IMR-90 (cell line): ENCODE measurements around the gene MAP6. TPM values are rescaled to one million over a fixed set of nuclear protein-coding genes. Genes with fewer than 3 reads are reported as not detected.

ENCODE experiments used
- ATAC-seq: fragments of 200-7000 bp; cut with Tn5 transposase; 2 replicates; pipeline ENCODE4 v1.9.1; 2020; ENCODE audit warnings: low read depth, mild to moderate bottlenecking, moderate library complexity
- BruUV-seq: library from RNA; stranded (reverse); fragments of 400-500 nt; replicated peaks from 2 replicates; lab custom pipeline; 2021; lab: Mats Ljungman, UMichigan
- CTCF ChIA-PET: fragments of 300-600 bp; formaldehyde crosslinking; extraction: SDS; loops from one replicate; lab custom pipeline; 2021; ENCODE audit warnings: antibody characterized with exemption; lab: Yijun Ruan, JAX
- POLR2A ChIA-PET: fragments of 300-600 bp; sonication (Branson Sonifier 250); formaldehyde crosslinking; loops from one replicate; lab custom pipeline; 2022; ENCODE audit warnings: antibody characterized with exemption; ENCODE audit not compliant: unreplicated experiment; lab: Charles Lee
- DNase-seq: peaks from one replicate; pipeline ENCODE4 v3.0.0; 2013
- H2AFZ ChIP-seq: replicated peaks from 2 replicates; pipeline ENCODE3; 2013; ENCODE audit warnings: low read length, mild to moderate bottlenecking; ENCODE audit not compliant: poor library complexity
- H2AK5ac ChIP-seq: 2 replicates; pipeline ENCODE4 v1.6.1; 2013; ENCODE audit warnings: low read depth, low read length, inconsistent platforms
- H2AK9ac ChIP-seq: replicated peaks from 2 replicates; pipeline ENCODE3; 2013; ENCODE audit warnings: mild to moderate bottlenecking, low read depth, low read length, moderate library complexity; ENCODE audit not compliant: poor library complexity
- H2BK120ac ChIP-seq: 2 replicates; pipeline ENCODE4 v1.6.1; 2013; ENCODE audit warnings: low read depth, low read length, inconsistent platforms
- H2BK15ac ChIP-seq: 3 replicates; pipeline ENCODE4 v1.6.1; 2013; ENCODE audit warnings: low read depth, low read length, inconsistent platforms
- H2BK20ac ChIP-seq: 2 replicates; pipeline ENCODE4 v1.6.1; 2013; ENCODE audit warnings: low read depth, mild to moderate bottlenecking, inconsistent platforms, low read length, moderate library complexity
- H2BK5ac ChIP-seq: 2 replicates; pipeline ENCODE4 v1.6.1; 2013; ENCODE audit warnings: mild to moderate bottlenecking, low read depth, low read length, inconsistent platforms; ENCODE audit not compliant: poor library complexity, severe bottlenecking
- H3K14ac ChIP-seq: replicated peaks from 2 replicates; pipeline ENCODE4 v1.6.1; 2013; ENCODE audit warnings: low read depth, low read length, inconsistent platforms
- H3K18ac ChIP-seq: 2 replicates; pipeline ENCODE4 v1.6.1; 2013; ENCODE audit warnings: low read depth, low read length, control low read depth
- H3K23ac ChIP-seq: 2 replicates; pipeline ENCODE4 v1.6.1; 2013; ENCODE audit warnings: low read depth, low read length, inconsistent platforms
- H3K27ac ChIP-seq: 2 replicates; pipeline ENCODE4 v1.5.1; 2013; ENCODE audit warnings: mild to moderate bottlenecking, control low read depth, low read length; ENCODE audit not compliant: insufficient read depth
- H3K27me3 ChIP-seq: 2 replicates; pipeline ENCODE4 v1.6.1; 2013; ENCODE audit warnings: low read length; ENCODE audit not compliant: control insufficient read depth, insufficient read depth
- H3K36me3 ChIP-seq: 2 replicates; pipeline ENCODE4 v1.6.1; 2013; ENCODE audit warnings: low read length, mixed read lengths; ENCODE audit not compliant: control insufficient read depth, insufficient read depth
- H3K4ac ChIP-seq: 2 replicates; pipeline ENCODE4 v1.6.1; 2013; ENCODE audit warnings: low read depth, low read length, inconsistent platforms
- H3K4me1 ChIP-seq: 2 replicates; pipeline ENCODE4 v1.6.1; 2013; ENCODE audit warnings: low read length, mixed read lengths; ENCODE audit not compliant: control insufficient read depth, insufficient read depth
- H3K4me2 ChIP-seq: 2 replicates; pipeline ENCODE4 v1.6.1; 2013; ENCODE audit warnings: low read depth, mild to moderate bottlenecking, control low read depth, low read length, moderate library complexity
- H3K4me3 ChIP-seq: 2 replicates; pipeline ENCODE4 v1.5.1; 2013; ENCODE audit warnings: low read depth, mild to moderate bottlenecking, control low read depth, low read length, moderate library complexity; ENCODE audit not compliant: insufficient read depth
- H3K56ac ChIP-seq: 2 replicates; pipeline ENCODE4 v1.6.1; 2013; ENCODE audit warnings: low read length, inconsistent platforms; ENCODE audit not compliant: insufficient read depth; ENCODE audit errors: extremely low read depth
- H3K79me1 ChIP-seq, 2 experiments: 2 replicates each; pipeline ENCODE4 v1.6.1; 2013; ENCODE audit warnings: low read length in 2 of 2, inconsistent platforms in 1 of 2, low read depth in 1 of 2
- H3K9ac ChIP-seq: 2 replicates; pipeline ENCODE4 v1.6.1; 2013; ENCODE audit warnings: low read depth, low read length, control low read depth
- H3K9me1 ChIP-seq: 2 replicates; pipeline ENCODE4 v1.6.1; 2013; ENCODE audit warnings: low read length, inconsistent platforms; ENCODE audit not compliant: insufficient read depth
- H3K9me3 ChIP-seq: 2 replicates; pipeline ENCODE4 v1.6.1; 2013; ENCODE audit warnings: low read length; ENCODE audit not compliant: control insufficient read depth, insufficient read depth
- H4K20me1 ChIP-seq: 2 replicates; pipeline ENCODE4 v1.6.1; 2013; ENCODE audit warnings: low read length, inconsistent platforms; ENCODE audit not compliant: insufficient read depth
- H4K5ac ChIP-seq: 2 replicates; pipeline ENCODE4 v1.6.1; 2013; ENCODE audit warnings: mild to moderate bottlenecking, low read depth, low read length, control low read depth
- H4K8ac ChIP-seq, 2 experiments: 2 replicates each; pipeline ENCODE4 v1.6.1; 2013; ENCODE audit warnings: low read depth in 2 of 2, low read length in 2 of 2, control low read depth in 1 of 2, inconsistent platforms in 1 of 2
- H4K91ac ChIP-seq: 2 replicates; pipeline ENCODE4 v1.6.1; 2013; ENCODE audit warnings: low read depth, low read length, inconsistent platforms; ENCODE audit not compliant: insufficient read depth
- BHLHE40 ChIP-seq: fragments of 150-350 bp; IDR thresholded peaks from 2 replicates; pipeline ENCODE4 v1.6.1; 2016; ENCODE audit warnings: mild to moderate bottlenecking, low read depth, low read length
- CEBPB ChIP-seq: IDR thresholded peaks from 2 replicates; pipeline ENCODE4 v1.6.1; 2012; ENCODE audit warnings: low read depth, low read length, improper control_type of control experiment
- CHD1 ChIP-seq: IDR thresholded peaks from 2 replicates; pipeline ENCODE4 v1.6.1; 2012; ENCODE audit warnings: low read depth, low read length, improper control_type of control experiment
- CTCF ChIP-seq: conservative IDR thresholded peaks from 2 replicates; pipeline ENCODE4 v1.5.1; 2012; ENCODE audit warnings: mild to moderate bottlenecking, low read depth, low read length, improper control_type of control experiment
- ELK1 ChIP-seq: fragments of 150-350 bp; IDR thresholded peaks from 2 replicates; pipeline ENCODE4 v1.6.1; 2016; ENCODE audit warnings: low read depth, mild to moderate bottlenecking, low read length, moderate library complexity, borderline replicate concordance
- FOS ChIP-seq: fragments of 150-350 bp; IDR thresholded peaks from 2 replicates; pipeline ENCODE4 v1.6.1; 2016; ENCODE audit warnings: low read depth, low read length
- MAFK ChIP-seq: IDR thresholded peaks from 2 replicates; pipeline ENCODE4 v1.6.1; 2012; ENCODE audit warnings: low read depth, low read length, improper control_type of control experiment
- MXI1 ChIP-seq: IDR thresholded peaks from 2 replicates; pipeline ENCODE4 v1.6.1; 2012; ENCODE audit warnings: low read depth, mild to moderate bottlenecking, low read length, moderate library complexity, borderline replicate concordance
- NFE2L2 ChIP-seq: fragments of 150-350 bp; IDR thresholded peaks from 2 replicates; pipeline ENCODE4 v1.6.1; 2016; ENCODE audit warnings: low read depth, mild to moderate bottlenecking, low read length
- POLR2A ChIP-seq: IDR thresholded peaks from 2 replicates; pipeline ENCODE4 v1.6.1; 2012; ENCODE audit warnings: mild to moderate bottlenecking, low read depth, low read length
- RAD21 ChIP-seq: IDR thresholded peaks from 2 replicates; pipeline ENCODE4 v1.6.1; 2012; ENCODE audit warnings: low read length, improper control_type of control experiment
- RCOR1 ChIP-seq: IDR thresholded peaks from 2 replicates; pipeline ENCODE4 v1.6.1; 2012; ENCODE audit warnings: mild to moderate bottlenecking, low read length, improper control_type of control experiment; ENCODE audit not compliant: insufficient replicate concordance
- RFX5 ChIP-seq: IDR thresholded peaks from 2 replicates; pipeline ENCODE4 v1.8.0; 2012; ENCODE audit warnings: low read depth, mild to moderate bottlenecking, low read length, moderate library complexity
- SMC3 ChIP-seq: fragments of 150-350 bp; IDR thresholded peaks from 2 replicates; pipeline ENCODE4 v1.6.1; 2016; ENCODE audit warnings: low read depth, mild to moderate bottlenecking, antibody characterized with exemption, low read length, moderate library complexity
- USF2 ChIP-seq: fragments of 150-350 bp; IDR thresholded peaks from 2 replicates; pipeline ENCODE4 v1.6.1; 2017; ENCODE audit warnings: mild to moderate bottlenecking, antibody characterized with exemption, low read length, low read depth
- WGBS, 2 experiments: methylation state at CpG; one replicate each; pipeline versions ENCODE4 v1.1.5 to v1.1.7; 2013; ENCODE audit warnings: missing lambda C conversion rate in 2 of 2; ENCODE audit not compliant: insufficient read length in 1 of 2; ENCODE audit errors: extremely low coverage in 2 of 2; 5-methylcytosine and 5-hydroxymethylcytosine counted together
- dilution Hi-C: fragments of 300-500 bp; cut with HindIII; formaldehyde crosslinking; loops from one replicate; pipeline ENCODE4 v1.14.3; 2018; ENCODE audit warnings: low sequenced_read_pairs; ENCODE audit not compliant: unreplicated experiment
- in situ Hi-C: fragments of 300-500 bp; cut with MboI; formaldehyde crosslinking; loops from 3 replicates; pipeline ENCODE4 v1.14.3; 2019; ENCODE audit warnings: low sequenced_read_pairs, inconsistent platforms, mixed read lengths
- intact Hi-C: fragments of 100-400 bp; cut with micrococcal nuclease; formaldehyde crosslinking; loops from 2 replicates; pipeline ENCODE4 v1.10.0; 2022
- polyA plus RNA-seq, 3 experiments: library from polyadenylated mRNA; depleted of rRNA; stranded (reverse); fragments of >200 nt; gene quantifications; 2 replicates each; pipeline ENCODE4 v1.2.3, GENCODE V29; 2012; ENCODE audit warnings: low replicate concordance in 1 of 3
- total RNA-seq: library from RNA; depleted of rRNA; stranded (reverse); fragments of >200 nt; gene quantifications from 2 replicates; pipeline ENCODE4 v1.2.3, GENCODE V29; 2012

Gene MAP6
- total and polyA plus RNA-seq, 2 of the 4 experiments (the other 2 are of a cell fraction) = 3.0 to 3.4 TPM

GRCh38 chr11:75717608-75718418 lies 49.0 kb upstream of the MAP6 start, which contains the start of gene MOGAT2:
Gene MOGAT2 (plus strand): TSS chr11:75717838. CDS start chr11:75717889, 51 bp downstream.
- dilution Hi-C loops = no loop called here
- TF ChIP-seq MAFK (no peak), RAD21 (no peak), NFE2L2 (no peak), CHD1 (no peak), ELK1 (no peak), MXI1 (no peak), CTCF (no peak), SMC3 (no peak), RFX5 (no peak), BHLHE40 (no peak), CEBPB (no peak), USF2 (no peak), POLR2A (no peak), FOS (no peak), RCOR1 (no peak)

More at GRCh38 chr11:75717608-75718418, 49.0 kb upstream of the MAP6 start, which contains the start of gene MOGAT2:
- Histone ChIP-seq H2BK5ac (no peak within 1 kb of the TSS), H2BK20ac (no peak within 1 kb of the TSS), H4K8ac (no peak within 1 kb of the TSS), H2BK120ac (no peak within 1 kb of the TSS), H3K4ac (no peak within 1 kb of the TSS), H4K5ac (no peak within 1 kb of the TSS), H2BK15ac (no peak within 1 kb of the TSS), H3K4me2 (no peak within 1 kb of the TSS), H3K9ac (no peak within 1 kb of the TSS), H2AK5ac (no peak within 1 kb of the TSS; the same call in 1 of the 2 replicates), H3K27ac (no peak within 1 kb of the TSS), H3K36me3 (no peaks in the 10 kb centered on the region), H2AK9ac (no peak within 1 kb of the TSS), H2AFZ (no peak within 1 kb of the TSS), H3K18ac (no peak within 1 kb of the TSS), H3K4me1 (no peaks in the 10 kb centered on the region), H3K9me1 (no peaks in the 10 kb centered on the region), H3K27me3 (peaks cover 55% of the 10 kb centered on the region), H3K4me3 (no peak within 1 kb of the TSS), H3K23ac (no peak within 1 kb of the TSS), H3K14ac (no peak within 1 kb of the TSS), H4K20me1 (no peaks in the 10 kb centered on the region; the same call in 1 of the 2 replicates), H3K56ac (no peak within 1 kb of the TSS), H3K9me3 (no peaks in the 10 kb centered on the region), H3K79me1 (no peaks in the 10 kb centered on the region), H4K91ac (no peak within 1 kb of the TSS)
- ChIA-PET CTCF (no interaction called here), POLR2A (no interaction called here)
- ATAC-seq (no peak), DNase-seq (no peak)
- intact Hi-C loops = no loop called here
- 48% methylated on average over 4 of the region's 13 CpGs; no CpG with 5 or more reads in 1 of the 2 experiments for WGBS, 2 experiments
- BruUV-seq = no TSS peak
- in situ Hi-C loops = no loop called here
